Spleen (tissue), 11 donors: ENCODE measurements around the gene WDFY1. TPM values are rescaled to one million over a fixed set of nuclear protein-coding genes. Genes with fewer than 3 reads are reported as not detected.

Source experiments
- DNase-seq: peaks from one replicate; pipeline ENCODE4 v3.0.0-alpha.2; 2020
- H3K27ac ChIP-seq, 8 donors: fragments of 200-600 bp; sonication (generic) in 7 of 8; 1 replicate in 4 of 8; 2 replicates in 4 of 8; pipeline versions ENCODE4 v1.5.0 to v1.8.0; 2016 to 2021; ENCODE audit warnings: inconsistent platforms in 4 of 8, mild to moderate bottlenecking in 4 of 8, moderate library complexity in 1 of 8
- H3K27me3 ChIP-seq, 7 donors: fragments of 200-600 bp; sonication (generic) in 6 of 7; replicated peaks in 1 of 7; 1 replicate in 4 of 7; 2 replicates in 3 of 7; pipeline versions ENCODE4 v1.5.0 to v1.8.0; 2016 to 2021; ENCODE audit warnings: inconsistent platforms in 3 of 7, mild to moderate bottlenecking in 1 of 7
- H3K36me3 ChIP-seq, 6 donors: fragments of 200-600 bp; sonication (generic) in 5 of 6; 1 replicate in 4 of 6; 2 replicates in 2 of 6; pipeline versions ENCODE4 v1.5.0 to v1.8.0; 2016 to 2021; ENCODE audit warnings: inconsistent platforms in 2 of 6
- H3K4me1 ChIP-seq, 6 donors: fragments of 200-600 bp; sonication (generic) in 5 of 6; 1 replicate in 3 of 6; 2 replicates in 3 of 6; pipeline versions ENCODE4 v1.5.0 to v1.8.0; 2016 to 2021; ENCODE audit warnings: inconsistent platforms in 3 of 6
- H3K4me3 ChIP-seq, 8 donors: fragments of 200-600 bp; sonication (generic) in 7 of 8; 1 replicate in 4 of 8; 2 replicates in 4 of 8; pipeline versions ENCODE4 v1.5.0 to v1.8.0; 2016 to 2021; ENCODE audit warnings: inconsistent platforms in 4 of 8, mild to moderate bottlenecking in 4 of 8, moderate library complexity in 2 of 8
- H3K9me3 ChIP-seq, 8 donors: fragments of 200-600 bp; sonication (generic) in 7 of 8; 1 replicate in 4 of 8; 2 replicates in 4 of 8; pipeline versions ENCODE4 v1.5.0 to v1.8.0; 2016 to 2021; ENCODE audit warnings: inconsistent platforms in 4 of 8
- CTCF ChIP-seq, 11 experiments: fragments of 200-600 bp in 7 of 11; fragments of 450-650 bp in 4 of 11; sonication (generic) in 4 of 11; IDR thresholded peaks in 8 of 11; conservative IDR thresholded peaks in 3 of 11; 1 replicate in 7 of 11; 2 replicates in 4 of 11; pipeline versions ENCODE4 v1.4.0 to v1.8.0; 2016 to 2021; ENCODE audit warnings: antibody characterized with exemption in 11 of 11, inconsistent platforms in 4 of 11, mild to moderate bottlenecking in 1 of 11
- POLR2A ChIP-seq, 3 donors: fragments of 450-650 bp; IDR thresholded peaks; one replicate each; pipeline ENCODE4 v1.5.1; 2017; ENCODE audit warnings: antibody characterized with exemption in 3 of 3, mild to moderate bottlenecking in 1 of 3
- POLR2AphosphoS5 ChIP-seq, 3 donors: sonication (generic); formaldehyde crosslinking; IDR thresholded peaks; one replicate each; pipeline ENCODE4 v1.5.1; 2017; ENCODE audit warnings: antibody characterized with exemption in 3 of 3
- WGBS, 5 donors: extraction: QIAGEN DNeasy Blood & Tissue Kit in 3 of 5; methylation state at CpG; one replicate each; pipeline versions ENCODE4 v1.1.5 to v1.1.7; 2013 to 2018; 5-methylcytosine and 5-hydroxymethylcytosine counted together
- intact Hi-C: fragments of 100-400 bp; cut with DNase I; formaldehyde crosslinking; loops from one replicate; pipeline ENCODE4 v1.15.0; 2023; ENCODE audit warnings: low total_unique reads
- polyA plus RNA-seq, 3 donors: library from polyadenylated mRNA; stranded (reverse); fragments of 200-250 nt; gene quantifications; one replicate each; pipeline ENCODE4 v1.2.1, GENCODE V29; 2013
- total RNA-seq, 7 donors: library from RNA; depleted of rRNA in 3 of 7; stranded (reverse); fragments of >200 nt in 3 of 7; fragmentation: NEBNext Ultra II Directional in 4 of 7; extraction: Animal tissue kit (Norgen Biotek cat#: 25700) in 4 of 7; gene quantifications; one replicate each; pipeline versions ENCODE4 v1.1.0 to v1.2.1, GENCODE V29; 2016 to 2021
- donor health status: healthy with polysubstance abuse.
- donor health status: DM: no; HTN: no; CAD: no; lungs with moderate emphysema.
- donor health status: DM: no; HTN: no; CAD: no.
- donor health status: Bipolar disorder and iron deficiency.
- donor health status: healthy.
- donor health status: DM: no; HTN: no; CAD: no.
- donor health status: DM: yes; HTN: yes; CAD: no.

The WDFY1 gene
- total and polyA plus RNA-seq, 10 donors: 14.3 to 68.5 (median 51.6) TPM

- intact Hi-C loops: no loop called here
- peaks cover 0 to 15% (median 10%) of the 10 kb centered on the region in 8 donors for H3K9me3 ChIP-seq
- H3K4me1 ChIP-seq: peaks cover 0 to 79% (median 20%) of the 10 kb centered on the region in 6 donors
- H3K27ac ChIP-seq: no peak overlapping the region
- no peak for DNase-seq
- 69 to 84% (median 77%) methylated on average over 2 of the region's 2 CpGs for WGBS, 5 donors
- H3K36me3 ChIP-seq: peaks cover 0 to 16% (median 0%) of the 10 kb centered on the region in 6 donors
- H3K27me3 ChIP-seq: no peaks in the 10 kb centered on the region
- no peak overlapping the region for H3K4me3 ChIP-seq
- TF ChIP-seq POLR2AphosphoS5 (IDR thresholded peaks at IDR 0.05): no peak
- no peak for TF ChIP-seq CTCF (IDR thresholded peaks at IDR 0.05 in 8 of 11, conservative IDR thresholded peaks at IDR 0.05 in 3 of 11)
- TF ChIP-seq POLR2A (IDR thresholded peaks at IDR 0.05): no peak
These were observed 21.2 kb downstream of the WDFY1 start for GRCh38 chr2:223923976-223924375.

GRCh38 chr2:223922308-223922707, 22.8 kb downstream of the WDFY1 start:
- Histone ChIP-seq H3K4me3 (no peak overlapping the region), H3K4me1 (peaks cover 0 to 85% (median 20%) of the 10 kb centered on the region in 6 donors), H3K27ac (no peak overlapping the region), H3K27me3 (no peaks in the 10 kb centered on the region), H3K9me3 (peaks cover 0 to 9% (median 7%) of the 10 kb centered on the region in 8 donors), H3K36me3 (peaks cover 0 to 20% (median 2%) of the 10 kb centered on the region in 6 donors)
- intact Hi-C loops: no loop called here
- WGBS, 5 donors: 74 to 81% (median 76%) methylated on average over 3 of the region's 3 CpGs
- no peak for TF ChIP-seq POLR2AphosphoS5 (IDR thresholded peaks at IDR 0.05)
- no peak for TF ChIP-seq POLR2A (IDR thresholded peaks at IDR 0.05)
- no peak for TF ChIP-seq CTCF (IDR thresholded peaks at IDR 0.05 in 8 of 11, conservative IDR thresholded peaks at IDR 0.05 in 3 of 11)
- no peak for DNase-seq

- intact Hi-C loops: no loop called here
- Histone ChIP-seq H3K36me3 (peaks cover 0 to 30% (median 7%) of the 10 kb centered on the region in 6 donors), H3K4me1 (peaks cover 0 to 93% (median 21%) of the 10 kb centered on the region in 6 donors), H3K9me3 (no peaks in the 10 kb centered on the region), H3K27ac (no peak overlapping the region), H3K27me3 (no peaks in the 10 kb centered on the region), H3K4me3 (no peak overlapping the region)
- TF ChIP-seq POLR2AphosphoS5 (IDR thresholded peaks at IDR 0.05) (no peak), CTCF (IDR thresholded peaks at IDR 0.05 in 8 of 11, conservative IDR thresholded peaks at IDR 0.05 in 3 of 11) (no peak), POLR2A (IDR thresholded peaks at IDR 0.05) (no peak)
- DNase-seq: no peak
These were observed 23.9 kb downstream of the WDFY1 start for GRCh38 chr2:223921204-223921603.

GRCh38 chr2:223920109-223920508, 25.0 kb downstream of the WDFY1 start:
- no peaks in the 10 kb centered on the region for H3K9me3 ChIP-seq
- no peak for DNase-seq
- peaks cover 0 to 41% (median 8%) of the 10 kb centered on the region in 6 donors for H3K36me3 ChIP-seq
- no peak overlapping the region for H3K27ac ChIP-seq
- intact Hi-C loops: no loop called here
- no peak for TF ChIP-seq POLR2AphosphoS5 (IDR thresholded peaks at IDR 0.05)
- no peak overlapping the region for H3K4me3 ChIP-seq
- WGBS, 5 donors: 88 to 100% (median 92%) methylated on average over 4 of the region's 4 CpGs
- H3K4me1 ChIP-seq: peaks cover 0 to 93% (median 24%) of the 10 kb centered on the region in 6 donors
- no peaks in the 10 kb centered on the region for H3K27me3 ChIP-seq
